Hepatocyte (in vitro differentiated cells): Measurements from ENCODE around the gene CDK3.

Experiments used
- CTCF ChIP-seq: fragments of 200-600 bp; sonication (generic); IDR thresholded peaks from 2 replicates; pipeline ENCODE4 v1.5.1; 2016; ENCODE audit warnings: antibody characterized with exemption, mild to moderate bottlenecking; ENCODE audit not compliant: poor library complexity
- EZH2 ChIP-seq: fragments of 200-600 bp; sonication (generic); IDR thresholded peaks from 2 replicates; pipeline ENCODE4 v1.6.1; 2016; ENCODE audit warnings: antibody characterized with exemption, mild to moderate bottlenecking, borderline replicate concordance
- EZH2phosphoT487 ChIP-seq: fragments of 200-600 bp; sonication (generic); IDR thresholded peaks from one replicate; pipeline ENCODE4 v1.6.1; 2018; ENCODE audit warnings: antibody characterized with exemption, mild to moderate bottlenecking, low read depth, moderate library complexity; ENCODE audit not compliant: unreplicated experiment, severe bottlenecking

GRCh38 chr17:76011951-76012350, 11.3 kb downstream of the CDK3 start:
- TF ChIP-seq CTCF (no peak), EZH2 (no peak), EZH2phosphoT487 (no peak)
